ENCODE measurements around the gene CAMK1D. TPM values are rescaled to one million over a fixed set of nuclear protein-coding genes. Genes with fewer than 3 reads are reported as not detected.

CAMK1D gene
- polyA plus RNA-seq, 2 of the 4 experiments (the other 2 are of a cell fraction): 6.6 to 12.5 TPM

DNA sequence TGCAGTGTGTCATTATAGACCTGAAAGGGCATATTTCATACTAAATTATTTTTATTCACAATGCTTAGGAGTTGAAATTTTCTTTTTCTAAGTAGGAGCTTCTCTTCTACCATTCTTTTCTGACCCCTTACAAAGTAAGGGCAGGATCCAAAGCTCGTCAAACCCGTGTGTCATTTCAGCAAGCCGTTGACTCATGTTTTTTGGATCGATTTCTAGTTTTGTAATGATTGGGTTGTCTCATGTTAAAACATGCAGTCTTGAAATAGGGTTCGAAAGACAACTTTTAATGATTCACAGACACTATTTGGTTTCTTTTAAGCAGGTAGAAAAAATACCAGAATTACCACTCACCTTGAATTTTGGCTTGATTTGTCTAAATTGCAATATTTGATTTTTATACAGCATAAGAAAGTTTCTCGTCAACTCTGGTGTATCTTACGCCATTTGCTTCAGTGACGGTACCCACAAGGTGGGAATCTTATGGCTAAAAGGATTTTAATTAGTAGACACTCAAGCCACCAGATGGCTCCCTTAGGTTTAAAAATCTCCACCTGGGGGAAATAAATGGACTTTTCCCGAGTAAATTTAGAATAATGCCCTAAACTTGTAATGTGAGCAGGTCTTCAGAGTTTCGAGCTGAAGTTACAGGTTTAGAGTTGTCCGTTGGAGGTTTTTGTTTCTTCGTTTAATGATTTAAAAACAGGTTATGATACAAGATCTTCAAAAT is 368.8 kb downstream of the CAMK1D start:
- CTCF ChIA-PET: interaction anchor here (0.6 to 2.2 kb wide), 6 partner anchors 7 to 591 kb away, joined by 3 to 9 read pairs (median 4); no protein-coding TSS in a partner anchor
- ATAC-seq (no peak), FAIRE-seq (no peak), DNase-seq (ENCODE audit: low read depth in 1 of 2, low spot score in 1 of 2) (no peak)
- H3K4me3 ChIP-seq: no peak overlapping the region
- TF ChIP-seq, protein P1, sequence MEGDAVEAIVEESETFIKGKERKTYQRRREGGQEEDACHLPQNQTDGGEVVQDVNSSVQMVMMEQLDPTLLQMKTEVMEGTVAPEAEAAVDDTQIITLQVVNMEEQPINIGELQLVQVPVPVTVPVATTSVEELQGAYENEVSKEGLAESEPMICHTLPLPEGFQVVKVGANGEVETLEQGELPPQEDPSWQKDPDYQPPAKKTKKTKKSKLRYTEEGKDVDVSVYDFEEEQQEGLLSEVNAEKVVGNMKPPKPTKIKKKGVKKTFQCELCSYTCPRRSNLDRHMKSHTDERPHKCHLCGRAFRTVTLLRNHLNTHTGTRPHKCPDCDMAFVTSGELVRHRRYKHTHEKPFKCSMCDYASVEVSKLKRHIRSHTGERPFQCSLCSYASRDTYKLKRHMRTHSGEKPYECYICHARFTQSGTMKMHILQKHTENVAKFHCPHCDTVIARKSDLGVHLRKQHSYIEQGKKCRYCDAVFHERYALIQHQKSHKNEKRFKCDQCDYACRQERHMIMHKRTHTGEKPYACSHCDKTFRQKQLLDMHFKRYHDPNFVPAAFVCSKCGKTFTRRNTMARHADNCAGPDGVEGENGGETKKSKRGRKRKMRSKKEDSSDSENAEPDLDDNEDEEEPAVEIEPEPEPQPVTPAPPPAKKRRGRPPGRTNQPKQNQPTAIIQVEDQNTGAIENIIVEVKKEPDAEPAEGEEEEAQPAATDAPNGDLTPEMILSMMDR (IDR thresholded peaks at IDR 0.05): peak; percentile 50
- TF ChIP-seq SMC3 (IDR thresholded peaks at IDR 0.05) (peak; percentile 69), JUNB (IDR thresholded peaks at IDR 0.05) (no peak), FOSL2 (IDR thresholded peaks at IDR 0.05) (no peak), FOSL2 (CRISPR knock-in tag; IDR thresholded peaks at IDR 0.05) (no peak), EHF (CRISPR knock-in tag; IDR thresholded peaks at IDR 0.05) (no peak), RAD21 (conservative IDR thresholded peaks at IDR 0.05 in 1 of 2, IDR thresholded peaks at IDR 0.05 in 1 of 2) (peak; percentile 55 to 62)
- POLR2A ChIA-PET: no interaction called here
- peaks cover 22% of the 10 kb centered on the region for H3K4me1 ChIP-seq
- no peak overlapping the region for H3K4me2 ChIP-seq
- 0 out of 3 replicates have a peak, but pooled peaks cover 2% of the 10 kb centered on the region for H3K9me3 ChIP-seq
- 79% methylated on average over 12 of the region's 12 CpGs for WGBS (ENCODE audit: missing lambda C conversion rate)
- H3K27ac ChIP-seq: no peak overlapping the region

- no peak for FAIRE-seq
- CTCF ChIA-PET: interaction anchor here (1.2 to 2.2 kb wide), 4 partner anchors 9 to 505 kb away, joined by 4 to 10 read pairs (median 6); no protein-coding TSS in a partner anchor
Measured at GRCh38 chr10:12719365-12719764, 370.0 kb downstream of the CAMK1D start.

GRCh38 chr10:12720217-12720981 is 371.1 kb downstream of the CAMK1D start:
- peak; percentile 93 to 95 for ATAC-seq
- Histone ChIP-seq H3K4me1 (peaks cover 22% of the 10 kb centered on the region), H3K4me3 (no peak overlapping the region), H3K4me2 (peak overlapping the region; percentile 69), H3K9me3 (0 out of 3 replicates have a peak, but pooled peaks cover 2% of the 10 kb centered on the region), H3K27ac (peak overlapping the region; percentile 62 to 70; a peak in 5 of 6 replicates)
- ChIA-PET CTCF (interaction anchor here (0.6 to 2.2 kb wide), 6 partner anchors 10 to 317 kb away, joined by 3 to 10 read pairs (median 4); no protein-coding TSS in a partner anchor), POLR2A (no interaction called here)
- DNase-seq (ENCODE audit: low read depth in 1 of 2, low spot score in 1 of 2): peak; percentile 60 to 92
- WGBS (ENCODE audit: missing lambda C conversion rate): 26% methylated on average over 9 of the region's 9 CpGs
- peak; percentile 94 for FAIRE-seq
- TF ChIP-seq CEBPB (IDR thresholded peaks at IDR 0.05) (peak; percentile 79 to 89), GATA3 (IDR thresholded peaks at IDR 0.05; ENCODE audit: borderline replicate concordance) (peak; percentile 100), CBX8 (IDR thresholded peaks at IDR 0.05) (no peak), JUNB (IDR thresholded peaks at IDR 0.05) (peak; percentile 92), JUN (IDR thresholded peaks at IDR 0.05) (peak; percentile 82 to 87; a peak in 4 of 5 replicates), SMC3 (IDR thresholded peaks at IDR 0.05) (0 out of 3 replicates have a peak, but pooled peaks have one; percentile 31), FOSB (CRISPR knock-in tag; IDR thresholded peaks at IDR 0.05) (no peak), CHD2 (IDR thresholded peaks at IDR 0.05; ENCODE audit: low read length, partially characterized antibody) (no peak), CBX2 (IDR thresholded peaks at IDR 0.05; ENCODE audit: borderline replicate concordance, low read depth) (no peak), EP300 (IDR thresholded peaks at IDR 0.05) (peak; percentile 50 to 71; a peak in 3 of 5 replicates), HOXB5 (CRISPR knock-in tag; IDR thresholded peaks at IDR 0.05) (peak; percentile 42; the same call in 1 of the 2 replicates), HES2 (IDR thresholded peaks at IDR 0.05) (peak; percentile 37; the same call in 1 of the 2 replicates), RFX5 (IDR thresholded peaks at IDR 0.05) (no peak), EHMT2 (IDR thresholded peaks at IDR 0.05; ENCODE audit: low read depth) (no peak)
- TF ChIP-seq, protein P2, sequence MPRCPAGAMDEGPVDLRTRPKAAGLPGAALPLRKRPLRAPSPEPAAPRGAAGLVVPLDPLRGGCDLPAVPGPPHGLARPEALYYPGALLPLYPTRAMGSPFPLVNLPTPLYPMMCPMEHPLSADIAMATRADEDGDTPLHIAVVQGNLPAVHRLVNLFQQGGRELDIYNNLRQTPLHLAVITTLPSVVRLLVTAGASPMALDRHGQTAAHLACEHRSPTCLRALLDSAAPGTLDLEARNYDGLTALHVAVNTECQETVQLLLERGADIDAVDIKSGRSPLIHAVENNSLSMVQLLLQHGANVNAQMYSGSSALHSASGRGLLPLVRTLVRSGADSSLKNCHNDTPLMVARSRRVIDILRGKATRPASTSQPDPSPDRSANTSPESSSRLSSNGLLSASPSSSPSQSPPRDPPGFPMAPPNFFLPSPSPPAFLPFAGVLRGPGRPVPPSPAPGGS (IDR thresholded peaks at IDR 0.05): peak; percentile 90; the same call in 2 of the 3 replicates
- TF ChIP-seq, protein P3, sequence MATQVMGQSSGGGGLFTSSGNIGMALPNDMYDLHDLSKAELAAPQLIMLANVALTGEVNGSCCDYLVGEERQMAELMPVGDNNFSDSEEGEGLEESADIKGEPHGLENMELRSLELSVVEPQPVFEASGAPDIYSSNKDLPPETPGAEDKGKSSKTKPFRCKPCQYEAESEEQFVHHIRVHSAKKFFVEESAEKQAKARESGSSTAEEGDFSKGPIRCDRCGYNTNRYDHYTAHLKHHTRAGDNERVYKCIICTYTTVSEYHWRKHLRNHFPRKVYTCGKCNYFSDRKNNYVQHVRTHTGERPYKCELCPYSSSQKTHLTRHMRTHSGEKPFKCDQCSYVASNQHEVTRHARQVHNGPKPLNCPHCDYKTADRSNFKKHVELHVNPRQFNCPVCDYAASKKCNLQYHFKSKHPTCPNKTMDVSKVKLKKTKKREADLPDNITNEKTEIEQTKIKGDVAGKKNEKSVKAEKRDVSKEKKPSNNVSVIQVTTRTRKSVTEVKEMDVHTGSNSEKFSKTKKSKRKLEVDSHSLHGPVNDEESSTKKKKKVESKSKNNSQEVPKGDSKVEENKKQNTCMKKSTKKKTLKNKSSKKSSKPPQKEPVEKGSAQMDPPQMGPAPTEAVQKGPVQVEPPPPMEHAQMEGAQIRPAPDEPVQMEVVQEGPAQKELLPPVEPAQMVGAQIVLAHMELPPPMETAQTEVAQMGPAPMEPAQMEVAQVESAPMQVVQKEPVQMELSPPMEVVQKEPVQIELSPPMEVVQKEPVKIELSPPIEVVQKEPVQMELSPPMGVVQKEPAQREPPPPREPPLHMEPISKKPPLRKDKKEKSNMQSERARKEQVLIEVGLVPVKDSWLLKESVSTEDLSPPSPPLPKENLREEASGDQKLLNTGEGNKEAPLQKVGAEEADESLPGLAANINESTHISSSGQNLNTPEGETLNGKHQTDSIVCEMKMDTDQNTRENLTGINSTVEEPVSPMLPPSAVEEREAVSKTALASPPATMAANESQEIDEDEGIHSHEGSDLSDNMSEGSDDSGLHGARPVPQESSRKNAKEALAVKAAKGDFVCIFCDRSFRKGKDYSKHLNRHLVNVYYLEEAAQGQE (IDR thresholded peaks at IDR 0.05): no peak

More at GRCh38 chr10:12719365-12719764, 370.0 kb downstream of the CAMK1D start:
- 77% methylated on average over 2 of the region's 2 CpGs for WGBS (ENCODE audit: missing lambda C conversion rate)
- Histone ChIP-seq H3K9me3 (0 out of 3 replicates have a peak, but pooled peaks cover 2% of the 10 kb centered on the region), H3K27ac (peak overlapping the region; percentile 62 to 70; a peak in 5 of 6 replicates), H3K4me2 (peak overlapping the region; percentile 69), H3K4me1 (peaks cover 22% of the 10 kb centered on the region), H3K4me3 (no peak overlapping the region)
- POLR2A ChIA-PET: no interaction called here
- DNase-seq (ENCODE audit: low read depth in 1 of 2, low spot score in 1 of 2) (no peak), ATAC-seq (no peak)
- TF ChIP-seq EHF (CRISPR knock-in tag; IDR thresholded peaks at IDR 0.05) (no peak), CEBPB (IDR thresholded peaks at IDR 0.05) (peak; percentile 52 to 59; a peak in 3 of 4 replicates), NR3C1 (IDR thresholded peaks at IDR 0.05) (no peak), MAX (IDR thresholded peaks at IDR 0.05) (no peak), RARB (CRISPR knock-in tag; IDR thresholded peaks at IDR 0.05) (no peak)
